PC-3 (cell line): Measurements from ENCODE around the gene ZCCHC8. TPM values are rescaled to one million over a fixed set of nuclear protein-coding genes. Genes with fewer than 3 reads are reported as not detected.

Experiments
- ATAC-seq: fragments of 200-7000 bp; cut with Tn5 transposase; 2 replicates; pipeline ENCODE4 v1.9.1; 2020; ENCODE audit warnings: mild to moderate bottlenecking, moderate library complexity
- BruUV-seq: library from RNA; stranded (reverse); fragments of 400-500 nt; replicated peaks from 2 replicates; lab custom pipeline; 2021; lab: Mats Ljungman, UMichigan
- CTCF ChIA-PET: fragments of 300-600 bp; sonication (Branson Sonifier 250); formaldehyde crosslinking; loops from one replicate; lab custom pipeline; 2022; ENCODE audit warnings: antibody characterized with exemption; lab: Charles Lee
- POLR2A ChIA-PET: fragments of 300-600 bp; sonication (Branson Sonifier 250); formaldehyde crosslinking; loops from one replicate; lab custom pipeline; 2022; ENCODE audit warnings: antibody characterized with exemption; ENCODE audit not compliant: unreplicated experiment; lab: Charles Lee
- DNase-seq: peaks from one replicate; pipeline ENCODE4 v3.0.0-alpha.2; 2015
- H2AFZ ChIP-seq: fragments of 300-600 bp; sonication (generic); 2 replicates; pipeline ENCODE4 v1.6.0; 2016; ENCODE audit warnings: antibody characterized with exemption, low read length
- H3F3A ChIP-seq: fragments of 300-600 bp; sonication (generic); one replicate; pipeline ENCODE4 v1.6.0; 2017; ENCODE audit warnings: antibody characterized with exemption, low read length, control low read depth, mild to moderate bottlenecking; ENCODE audit not compliant: unreplicated experiment
- H3K27ac ChIP-seq: fragments of 300-600 bp; sonication (generic); 2 replicates; pipeline ENCODE4 v1.5.1; 2016; ENCODE audit warnings: mild to moderate bottlenecking, low read length
- H3K27me3 ChIP-seq: fragments of 300-600 bp; sonication (generic); 2 replicates; pipeline ENCODE4 v1.6.1; 2016; ENCODE audit warnings: low read length, mixed read lengths
- H3K36me3 ChIP-seq: fragments of 300-600 bp; sonication (generic); 2 replicates; pipeline ENCODE4 v1.6.1; 2016; ENCODE audit warnings: low read depth, mixed run types, low read length, mixed read lengths
- H3K4me1 ChIP-seq: fragments of 300-600 bp; sonication (generic); 2 replicates; pipeline ENCODE4 v1.5.1; 2016; ENCODE audit warnings: low read length; ENCODE audit not compliant: insufficient read depth
- H3K4me2 ChIP-seq: fragments of 300-600 bp; sonication (generic); 2 replicates; pipeline ENCODE4 v1.6.0; 2016; ENCODE audit warnings: low read length
- H3K4me3 ChIP-seq: fragments of 300-600 bp; sonication (generic); 2 replicates; pipeline ENCODE4 v1.5.1; 2016; ENCODE audit warnings: mild to moderate bottlenecking, low read length, mixed read lengths
- H3K79me2 ChIP-seq: fragments of 300-600 bp; sonication (generic); 2 replicates; pipeline ENCODE4 v1.6.1; 2017; ENCODE audit warnings: low read length, mixed read lengths
- H3K9ac ChIP-seq: fragments of 300-600 bp; sonication (generic); 2 replicates; pipeline ENCODE4 v1.6.0; 2016; ENCODE audit warnings: mild to moderate bottlenecking, low read length
- H3K9me2 ChIP-seq: fragments of 300-600 bp; sonication (generic); replicated peaks from 2 replicates; pipeline ENCODE4 v1.6.1; 2016; ENCODE audit warnings: mixed run types, low read length, mixed read lengths
- H3K9me3 ChIP-seq: fragments of 300-600 bp; sonication (generic); 2 replicates; pipeline ENCODE4 v1.6.1; 2016; ENCODE audit warnings: low read length, mixed read lengths
- H4K20me1 ChIP-seq: fragments of 300-600 bp; sonication (generic); 2 replicates; pipeline ENCODE4 v1.6.1; 2016; ENCODE audit warnings: low read length, mixed read lengths
- EZH2 ChIP-seq: fragments of 300-600 bp; sonication (generic); IDR thresholded peaks from one replicate; pipeline ENCODE4 v1.6.1; 2017; ENCODE audit warnings: antibody characterized with exemption, mild to moderate bottlenecking, low read length; ENCODE audit not compliant: unreplicated experiment
- EZH2phosphoT487 ChIP-seq: fragments of 300-600 bp; sonication (generic); IDR thresholded peaks from 2 replicates; pipeline ENCODE4 v1.6.1; 2018; ENCODE audit warnings: mild to moderate bottlenecking, antibody characterized with exemption, low read length, borderline replicate concordance
- intact Hi-C: fragments of 100-400 bp; cut with micrococcal nuclease; formaldehyde crosslinking; loops from 2 replicates; pipeline ENCODE4 v1.9.0; 2023
- total RNA-seq: library from RNA; depleted of rRNA; stranded (reverse); fragments of >200 nt; gene quantifications from 2 replicates; pipeline ENCODE4 v1.2.3, GENCODE V29; 2014
- TF ChIP-seq, protein P1 (sequence below): fragments of 300-600 bp; sonication (generic); conservative IDR thresholded peaks from 2 replicates; pipeline ENCODE4 v1.5.1; 2017; ENCODE audit warnings: antibody characterized with exemption, low read depth, mild to moderate bottlenecking, low read length

Gene ZCCHC8
- total RNA-seq, 1 experiment from 2014 or later = 14.4 TPM

DNA sequence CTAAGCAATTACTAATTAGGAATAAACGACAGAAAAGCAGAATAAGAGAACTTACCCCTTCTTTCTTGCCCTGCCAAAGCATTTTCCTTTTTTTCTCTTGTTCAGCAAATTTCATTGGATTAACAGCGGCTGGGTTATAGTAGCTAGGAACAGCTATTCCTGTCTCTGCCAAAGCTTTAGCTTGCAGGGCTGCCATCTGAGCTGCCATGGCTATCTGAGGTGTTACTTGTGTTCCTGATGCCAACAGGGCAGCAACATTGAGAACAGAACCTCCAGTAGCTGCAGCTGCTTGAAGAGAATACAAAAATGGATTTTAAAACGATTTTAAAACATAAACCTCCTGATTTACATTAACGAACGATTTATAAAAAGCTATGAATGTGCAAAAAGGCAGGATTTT lies 7.4 kb upstream of the ZCCHC8 start:
- POLR2A ChIA-PET = no interaction called here
- ATAC-seq = no peak
- Histone ChIP-seq H3K9me3 (no peaks in the 10 kb centered on the region), H3K4me2 (no peak overlapping the region), H3K27me3 (no peaks in the 10 kb centered on the region), H3K36me3 (peaks cover 93% of the 10 kb centered on the region), H4K20me1 (peaks cover 10% of the 10 kb centered on the region; the same call in 1 of the 2 replicates), H3F3A (peaks cover 28% of the 10 kb centered on the region), H2AFZ (no peak overlapping the region), H3K4me3 (no peak overlapping the region), H3K9me2 (no peaks in the 10 kb centered on the region), H3K4me1 (no peaks in the 10 kb centered on the region), H3K79me2 (peaks cover 32% of the 10 kb centered on the region), H3K9ac (no peak overlapping the region), H3K27ac (no peak overlapping the region)
- TF ChIP-seq, protein P1, sequence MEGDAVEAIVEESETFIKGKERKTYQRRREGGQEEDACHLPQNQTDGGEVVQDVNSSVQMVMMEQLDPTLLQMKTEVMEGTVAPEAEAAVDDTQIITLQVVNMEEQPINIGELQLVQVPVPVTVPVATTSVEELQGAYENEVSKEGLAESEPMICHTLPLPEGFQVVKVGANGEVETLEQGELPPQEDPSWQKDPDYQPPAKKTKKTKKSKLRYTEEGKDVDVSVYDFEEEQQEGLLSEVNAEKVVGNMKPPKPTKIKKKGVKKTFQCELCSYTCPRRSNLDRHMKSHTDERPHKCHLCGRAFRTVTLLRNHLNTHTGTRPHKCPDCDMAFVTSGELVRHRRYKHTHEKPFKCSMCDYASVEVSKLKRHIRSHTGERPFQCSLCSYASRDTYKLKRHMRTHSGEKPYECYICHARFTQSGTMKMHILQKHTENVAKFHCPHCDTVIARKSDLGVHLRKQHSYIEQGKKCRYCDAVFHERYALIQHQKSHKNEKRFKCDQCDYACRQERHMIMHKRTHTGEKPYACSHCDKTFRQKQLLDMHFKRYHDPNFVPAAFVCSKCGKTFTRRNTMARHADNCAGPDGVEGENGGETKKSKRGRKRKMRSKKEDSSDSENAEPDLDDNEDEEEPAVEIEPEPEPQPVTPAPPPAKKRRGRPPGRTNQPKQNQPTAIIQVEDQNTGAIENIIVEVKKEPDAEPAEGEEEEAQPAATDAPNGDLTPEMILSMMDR = no peak
- TF ChIP-seq EZH2phosphoT487 (no peak), EZH2 (no peak)
- CTCF ChIA-PET = no interaction called here
- BruUV-seq = no TSS peak
- no peak for DNase-seq
- intact Hi-C loops = no loop called here

DNA sequence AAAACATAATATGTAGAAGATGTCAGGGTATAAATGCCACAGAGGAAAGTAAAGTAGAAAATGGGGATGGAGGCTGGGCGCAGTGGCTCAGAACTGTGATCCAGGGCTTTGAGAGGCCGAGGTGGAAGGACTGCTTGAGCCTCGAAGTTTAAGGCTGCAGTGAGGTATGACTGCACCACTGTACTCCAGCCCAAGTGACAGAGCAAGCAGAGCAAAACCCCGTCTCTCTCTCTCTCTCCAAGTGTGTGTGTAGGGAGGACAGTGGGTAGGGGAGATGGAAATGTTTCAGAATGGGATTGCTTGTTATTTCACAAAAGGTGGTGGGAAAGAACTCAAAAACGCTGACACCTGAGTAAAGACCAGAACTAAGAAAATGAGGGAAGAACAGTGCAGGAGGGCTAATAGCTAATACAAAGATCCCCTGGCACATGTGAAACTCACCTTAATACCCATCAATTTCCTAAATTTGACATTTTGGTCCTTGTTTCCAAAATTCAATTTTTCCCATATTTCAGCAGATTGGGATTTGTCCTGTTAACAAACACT lies 5.7 kb upstream of the ZCCHC8 start:
- H3K4me3 ChIP-seq = no peak overlapping the region
- peaks cover 79% of the 10 kb centered on the region for H3K36me3 ChIP-seq
- 0 out of 2 replicates have a peak, but pooled peaks cover 5% of the 10 kb centered on the region for H4K20me1 ChIP-seq
- H3K27me3 ChIP-seq = no peaks in the 10 kb centered on the region
- ATAC-seq (no peak), DNase-seq (no peak)
- no peaks in the 10 kb centered on the region for H3K9me3 ChIP-seq
- intact Hi-C loops = no loop called here
- no peak overlapping the region for H3K27ac ChIP-seq
- no peak overlapping the region for H2AFZ ChIP-seq
- ChIA-PET POLR2A (no interaction called here), CTCF (no interaction called here)
- TF ChIP-seq, protein P1 = no peak
- peaks cover 23% of the 10 kb centered on the region; the same call in 1 of the 2 replicates for H3K79me2 ChIP-seq
- no peak overlapping the region for H3K4me2 ChIP-seq
- no peaks in the 10 kb centered on the region for H3K9me2 ChIP-seq
- BruUV-seq = no TSS peak
- peaks cover under 1% of the 10 kb centered on the region; the same call in 1 of the 2 replicates for H3K4me1 ChIP-seq
- H3K9ac ChIP-seq = no peak overlapping the region
- H3F3A ChIP-seq = peaks cover 33% of the 10 kb centered on the region

DNA sequence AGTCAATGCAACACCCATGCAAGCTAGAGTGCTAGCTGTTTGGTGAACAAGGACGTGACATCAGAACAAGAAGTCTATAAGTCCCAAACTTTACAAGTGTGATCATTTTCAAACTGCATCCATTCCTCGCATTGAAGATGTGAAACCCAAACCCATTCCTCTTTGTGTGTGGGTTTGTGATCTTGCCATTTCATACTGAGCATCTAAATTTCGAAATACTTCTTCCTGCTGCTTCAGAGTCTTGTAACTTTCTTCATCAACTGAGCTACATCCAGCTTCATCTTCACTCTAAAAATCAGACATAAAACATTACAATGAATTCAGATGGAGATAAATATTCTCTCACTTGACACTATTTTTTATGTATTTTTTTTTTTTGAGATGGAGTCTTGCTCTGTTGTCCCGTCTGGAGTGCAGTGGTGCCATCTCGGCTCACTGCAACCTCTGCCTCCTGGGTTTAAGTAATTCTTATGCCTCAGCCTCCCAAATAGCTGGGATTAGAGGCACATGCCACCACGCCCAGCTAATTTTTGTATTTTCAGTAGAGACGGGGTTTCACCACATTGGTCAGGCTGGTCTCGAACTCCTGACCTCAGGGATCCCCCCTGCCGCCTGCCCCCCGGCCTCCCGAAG lies 4.8 kb upstream of the ZCCHC8 start:
- no TSS peak for BruUV-seq
- TF ChIP-seq, protein P1 = no peak
- TF ChIP-seq EZH2 (no peak), EZH2phosphoT487 (no peak)

More for the DNA sequence above, 4.8 kb upstream of the ZCCHC8 start:
- DNase-seq (no peak), ATAC-seq (no peak)
- POLR2A ChIA-PET = no interaction called here
- intact Hi-C loops = no loop called here
- Histone ChIP-seq H3K4me1 (peaks cover 6% of the 10 kb centered on the region; the same call in 1 of the 2 replicates), H3K4me2 (no peak overlapping the region), H3K4me3 (no peak overlapping the region), H3K9me3 (no peaks in the 10 kb centered on the region), H3K79me2 (peaks cover 15% of the 10 kb centered on the region; the same call in 1 of the 2 replicates), H3F3A (peaks cover 32% of the 10 kb centered on the region), H3K36me3 (peaks cover 69% of the 10 kb centered on the region), H3K9me2 (no peaks in the 10 kb centered on the region), H3K27me3 (no peaks in the 10 kb centered on the region), H4K20me1 (0 out of 2 replicates have a peak, but pooled peaks cover 5% of the 10 kb centered on the region), H2AFZ (no peak overlapping the region), H3K9ac (no peak overlapping the region), H3K27ac (no peak overlapping the region)
- CTCF ChIA-PET = no interaction called here
